ENCODE results near the gene ESR2.
"Not testable (repeated sequence)": the region's sequence is repeated elsewhere in the genome, so short reads cannot be mapped to it uniquely, and the experiment has no call there.

Gene ESR2

GRCh38 chr14:64212666-64213065, 81.5 kb downstream of the ESR2 start:
- DNase-seq (ENCODE audit: low spot score) = no peak
- H2AK5ac ChIP-seq (ENCODE audit: low read depth, low read length) = no peak overlapping the region
- no peak overlapping the region for H3K9ac ChIP-seq (ENCODE audit: low read depth, low read length, poor library complexity)
- peaks cover 51 to 99% of the 10 kb centered on the region in 2 donors for H3K36me3 ChIP-seq (replicated peaks in 1 of 2; ENCODE audit: control insufficient read depth in 2 of 2, insufficient read depth in 2 of 2, low read length in 2 of 2)
- H3K27ac ChIP-seq (replicated peaks; ENCODE audit: low read length) = no peak overlapping the region
- no peak overlapping the region for H2BK5ac ChIP-seq (ENCODE audit: low read length)
- WGBS, 2 donors (ENCODE audit: extremely low coverage in 2 of 2, insufficient read length in 2 of 2, insufficient replicate concordance in 1 of 2) = no CpG with 5 or more reads among the region's 8 CpGs
- no peak overlapping the region for H3K4me2 ChIP-seq (ENCODE audit: insufficient read depth, low read length, poor library complexity, severe bottlenecking)
- H2AFZ ChIP-seq (ENCODE audit: low read length) = no peak overlapping the region
- no peak overlapping the region for H3K23ac ChIP-seq (ENCODE audit: low read depth, low read length, poor library complexity)
- H3K14ac ChIP-seq (ENCODE audit: low read length) = no peak overlapping the region
- H3K27me3 ChIP-seq (ENCODE audit: control insufficient read depth in 3 of 3, insufficient read depth in 3 of 3, low read depth in 1 of 3, low read length in 3 of 3) = no peaks in the 10 kb centered on the region
- no peak overlapping the region for H4K8ac ChIP-seq (ENCODE audit: low read depth, low read length)
- no peak overlapping the region for H3K4ac ChIP-seq (ENCODE audit: low read length)
- H4K91ac ChIP-seq (ENCODE audit: low read depth, low read length, poor library complexity) = no peak overlapping the region
- H2BK15ac ChIP-seq (ENCODE audit: low read length) = no peak overlapping the region
- peaks cover 0 to 2% of the 10 kb centered on the region in 2 donors for H3K9me3 ChIP-seq (replicated peaks in 1 of 2; ENCODE audit: control insufficient read depth in 2 of 2, insufficient read depth in 1 of 2, low read depth in 1 of 2, low read length in 2 of 2)
- no peak overlapping the region for H3K4me3 ChIP-seq (ENCODE audit: low read length in 2 of 2)
- no peak overlapping the region for H2BK120ac ChIP-seq (ENCODE audit: low read depth, low read length)
- H3K4me1 ChIP-seq (ENCODE audit: control insufficient read depth in 2 of 2, insufficient read depth in 1 of 2, low read depth in 1 of 2, low read length in 2 of 2) = no peaks in the 10 kb centered on the region
- peaks cover 2% of the 10 kb centered on the region for H3K79me1 ChIP-seq (ENCODE audit: low read depth, low read length)
- H3K18ac ChIP-seq (ENCODE audit: low read length) = no peak overlapping the region
- H2BK12ac ChIP-seq (ENCODE audit: low read length) = no peak overlapping the region

DNA sequence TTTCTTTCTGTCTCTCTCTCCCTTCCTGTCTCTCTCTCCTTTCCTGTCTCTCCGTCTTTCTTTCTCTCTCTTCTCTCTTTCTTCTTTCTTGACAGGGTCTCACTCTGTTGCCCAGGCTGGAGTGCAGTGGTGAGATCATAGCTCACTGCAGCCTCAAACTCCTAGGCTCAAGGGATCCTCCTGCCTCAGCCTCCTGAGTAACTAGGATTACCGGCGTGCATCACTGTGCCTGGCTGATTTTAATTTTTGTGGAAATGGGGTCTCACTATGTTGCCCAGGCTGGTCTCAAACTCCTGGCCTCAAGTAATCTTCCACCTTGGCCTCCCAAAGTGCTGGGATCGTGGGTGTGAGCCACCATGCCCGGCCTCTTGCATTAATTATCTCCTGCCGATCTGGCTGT, 83.3 kb downstream of the ESR2 start:
- not testable (repeated sequence) for H2BK15ac ChIP-seq (ENCODE audit: low read length); H3K18ac ChIP-seq (ENCODE audit: low read length); H3K4me1 ChIP-seq (ENCODE audit: control insufficient read depth in 2 of 2, insufficient read depth in 1 of 2, low read depth in 1 of 2, low read length in 2 of 2); H3K23ac ChIP-seq (ENCODE audit: low read depth, low read length, poor library complexity); DNase-seq (ENCODE audit: low spot score); H3K4me3 ChIP-seq (ENCODE audit: low read length in 2 of 2); H3K79me1 ChIP-seq (ENCODE audit: low read depth, low read length); H3K9me3 ChIP-seq (replicated peaks in 1 of 2; ENCODE audit: control insufficient read depth in 2 of 2, insufficient read depth in 1 of 2, low read depth in 1 of 2, low read length in 2 of 2); H2BK5ac ChIP-seq (ENCODE audit: low read length); H3K27ac ChIP-seq (replicated peaks; ENCODE audit: low read length); H2AFZ ChIP-seq (ENCODE audit: low read length); H2BK12ac ChIP-seq (ENCODE audit: low read length); H2AK5ac ChIP-seq (ENCODE audit: low read depth, low read length); H2BK120ac ChIP-seq (ENCODE audit: low read depth, low read length); H3K4me2 ChIP-seq (ENCODE audit: insufficient read depth, low read length, poor library complexity, severe bottlenecking); H3K9ac ChIP-seq (ENCODE audit: low read depth, low read length, poor library complexity); H4K8ac ChIP-seq (ENCODE audit: low read depth, low read length); H3K4ac ChIP-seq (ENCODE audit: low read length); H4K91ac ChIP-seq (ENCODE audit: low read depth, low read length, poor library complexity); H3K27me3 ChIP-seq (ENCODE audit: control insufficient read depth in 3 of 3, insufficient read depth in 3 of 3, low read depth in 1 of 3, low read length in 3 of 3); H3K14ac ChIP-seq (ENCODE audit: low read length)
- no CpG with 5 or more reads among the region's 6 CpGs for WGBS, 2 donors (ENCODE audit: extremely low coverage in 2 of 2, insufficient read length in 2 of 2, insufficient replicate concordance in 1 of 2)
- H3K36me3 ChIP-seq (replicated peaks in 1 of 2; ENCODE audit: control insufficient read depth in 2 of 2, insufficient read depth in 2 of 2, low read length in 2 of 2) = peaks cover 44 to 84% of the 10 kb centered on the region in 2 donors

DNA sequence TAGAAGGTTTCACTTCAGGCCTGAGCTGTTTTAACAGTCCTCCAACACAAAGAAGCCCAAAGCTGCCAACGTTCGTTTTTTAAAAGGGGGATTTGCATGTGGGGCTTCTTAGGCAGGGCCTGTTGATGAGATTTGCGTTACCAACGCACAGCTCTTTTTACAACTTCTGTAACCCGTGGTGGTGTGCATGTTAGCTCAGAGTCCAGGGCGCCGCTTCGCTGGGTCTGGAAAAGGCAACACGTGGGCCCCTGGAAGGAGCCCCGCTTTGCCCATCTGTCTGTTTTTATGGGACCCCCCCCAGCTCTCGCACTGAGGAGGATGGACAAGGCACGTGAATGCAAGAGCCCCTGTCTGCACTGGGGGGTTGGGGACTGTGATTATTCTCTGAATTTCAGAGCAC, 84.0 kb downstream of the ESR2 start:
- no peak overlapping the region for H2BK15ac ChIP-seq (ENCODE audit: low read length)
- no peak overlapping the region for H3K23ac ChIP-seq (ENCODE audit: low read depth, low read length, poor library complexity)
- no peak overlapping the region for H3K14ac ChIP-seq (ENCODE audit: low read length)
- no peak overlapping the region for H2BK12ac ChIP-seq (ENCODE audit: low read length)
- H3K4me3 ChIP-seq (ENCODE audit: low read length in 2 of 2) = no peak overlapping the region
- peaks cover 5 to 6% of the 10 kb centered on the region in 2 donors for H3K4me1 ChIP-seq (ENCODE audit: control insufficient read depth in 2 of 2, insufficient read depth in 1 of 2, low read depth in 1 of 2, low read length in 2 of 2)
- no peaks in the 10 kb centered on the region for H3K27me3 ChIP-seq (ENCODE audit: control insufficient read depth in 3 of 3, insufficient read depth in 3 of 3, low read depth in 1 of 3, low read length in 3 of 3)
- H3K9ac ChIP-seq (ENCODE audit: low read depth, low read length, poor library complexity) = no peak overlapping the region
- H3K9me3 ChIP-seq (replicated peaks in 1 of 2; ENCODE audit: control insufficient read depth in 2 of 2, insufficient read depth in 1 of 2, low read depth in 1 of 2, low read length in 2 of 2) = peaks cover 0 to 2% of the 10 kb centered on the region in 2 donors
- H2BK5ac ChIP-seq (ENCODE audit: low read length) = no peak overlapping the region
- H3K36me3 ChIP-seq (replicated peaks in 1 of 2; ENCODE audit: control insufficient read depth in 2 of 2, insufficient read depth in 2 of 2, low read length in 2 of 2) = peaks cover 40 to 77% of the 10 kb centered on the region in 2 donors
- H2AFZ ChIP-seq (ENCODE audit: low read length) = no peak overlapping the region
- H3K18ac ChIP-seq (ENCODE audit: low read length) = no peak overlapping the region
- H4K91ac ChIP-seq (ENCODE audit: low read depth, low read length, poor library complexity) = no peak overlapping the region
- H3K27ac ChIP-seq (replicated peaks; ENCODE audit: low read length) = no peak overlapping the region
- WGBS, 2 donors (ENCODE audit: extremely low coverage in 2 of 2, insufficient read length in 2 of 2, insufficient replicate concordance in 1 of 2) = no CpG with 5 or more reads among the region's 12 CpGs
- H3K79me1 ChIP-seq (ENCODE audit: low read depth, low read length) = peaks cover 2% of the 10 kb centered on the region
- no peak overlapping the region for H2AK5ac ChIP-seq (ENCODE audit: low read depth, low read length)
- no peak overlapping the region for H4K8ac ChIP-seq (ENCODE audit: low read depth, low read length)
- H3K4me2 ChIP-seq (ENCODE audit: insufficient read depth, low read length, poor library complexity, severe bottlenecking) = no peak overlapping the region
- H3K4ac ChIP-seq (ENCODE audit: low read length) = no peak overlapping the region
- no peak overlapping the region for H2BK120ac ChIP-seq (ENCODE audit: low read depth, low read length)
- DNase-seq (ENCODE audit: low spot score) = no peak

DNA sequence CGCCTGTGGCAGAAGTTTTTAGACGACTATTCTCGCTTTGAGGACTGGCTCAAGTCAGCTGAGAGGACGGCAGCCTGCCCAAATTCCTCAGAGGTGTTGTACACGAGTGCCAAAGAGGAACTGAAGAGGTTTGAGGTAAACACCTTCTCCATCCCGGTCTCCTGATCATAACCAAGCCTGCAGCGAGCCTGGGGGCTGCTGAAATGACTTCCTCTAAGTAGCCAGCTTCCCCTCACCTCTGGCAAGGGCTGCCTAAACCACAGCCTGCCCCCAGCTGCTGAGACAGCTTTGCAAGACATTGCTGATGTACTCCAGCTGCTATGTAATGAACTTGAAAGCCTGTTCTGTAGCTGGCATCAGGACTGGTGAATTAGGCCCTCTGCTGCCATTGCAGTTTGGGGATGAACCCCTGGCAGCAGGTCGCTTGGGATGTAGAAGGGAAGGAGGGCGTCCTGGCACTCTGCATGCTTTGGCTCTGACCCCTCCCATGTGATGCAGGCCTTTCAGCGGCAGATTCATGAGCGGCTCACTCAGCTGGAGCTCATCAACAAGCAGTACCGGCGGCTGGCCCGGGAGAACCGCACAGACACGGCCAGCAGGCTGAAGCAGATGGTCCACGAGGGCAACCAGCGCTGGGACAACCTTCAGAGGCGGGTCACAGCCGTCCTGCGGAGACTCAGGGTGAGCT, 84.6 kb downstream of the ESR2 start:
- WGBS, 2 donors (ENCODE audit: extremely low coverage in 2 of 2, insufficient read length in 2 of 2, insufficient replicate concordance in 1 of 2) = no CpG with 5 or more reads among the region's 21 CpGs
- Histone ChIP-seq H4K8ac (ENCODE audit: low read depth, low read length) (no peak overlapping the region), H3K79me1 (ENCODE audit: low read depth, low read length) (peaks cover 2% of the 10 kb centered on the region), H3K9ac (ENCODE audit: low read depth, low read length, poor library complexity) (no peak overlapping the region), H4K91ac (ENCODE audit: low read depth, low read length, poor library complexity) (no peak overlapping the region), H2BK5ac (ENCODE audit: low read length) (no peak overlapping the region), H3K27ac (replicated peaks; ENCODE audit: low read length) (no peak overlapping the region), H2AK5ac (ENCODE audit: low read depth, low read length) (no peak overlapping the region), H2BK120ac (ENCODE audit: low read depth, low read length) (no peak overlapping the region), H3K4me3 (ENCODE audit: low read length in 2 of 2) (no peak overlapping the region), H3K4me1 (ENCODE audit: control insufficient read depth in 2 of 2, insufficient read depth in 1 of 2, low read depth in 1 of 2, low read length in 2 of 2) (peaks cover 5 to 6% of the 10 kb centered on the region in 2 donors), H3K4ac (ENCODE audit: low read length) (no peak overlapping the region), H3K27me3 (ENCODE audit: control insufficient read depth in 3 of 3, insufficient read depth in 3 of 3, low read depth in 1 of 3, low read length in 3 of 3) (no peaks in the 10 kb centered on the region), H2BK15ac (ENCODE audit: low read length) (no peak overlapping the region), H2AFZ (ENCODE audit: low read length) (no peak overlapping the region), H2BK12ac (ENCODE audit: low read length) (no peak overlapping the region), H3K36me3 (replicated peaks in 1 of 2; ENCODE audit: control insufficient read depth in 2 of 2, insufficient read depth in 2 of 2, low read length in 2 of 2) (peaks cover 37 to 71% of the 10 kb centered on the region in 2 donors), H3K4me2 (ENCODE audit: insufficient read depth, low read length, poor library complexity, severe bottlenecking) (no peak overlapping the region), H3K14ac (ENCODE audit: low read length) (peak overlapping the region; percentile 77), H3K9me3 (replicated peaks in 1 of 2; ENCODE audit: control insufficient read depth in 2 of 2, insufficient read depth in 1 of 2, low read depth in 1 of 2, low read length in 2 of 2) (peaks cover 0 to 2% of the 10 kb centered on the region in 2 donors), H3K18ac (ENCODE audit: low read length) (no peak overlapping the region), H3K23ac (ENCODE audit: low read depth, low read length, poor library complexity) (no peak overlapping the region)
- no peak for DNase-seq (ENCODE audit: low spot score)

Data from neuronal stem cell (in vitro differentiated cells).